Stimulated activated CD4-positive, alpha-beta T cell treated with anti-CD3 and anti-CD28 coated beads, Interleukin-12 subunit alpha, Interleukin-12 subunit beta, amount 100 ng/mL, for 24 hours (primary cell): ENCODE measurements around the gene ADAMTS4.

Experiments
- DNase-seq, 2 experiments: peaks; one replicate each; pipeline ENCODE4 v3.0.0-alpha.2; 2020; ENCODE audit warnings: low read depth in 2 of 2

The ADAMTS4 gene

GRCh38 chr1:161196521-161197451 lies 2.1 kb downstream of the ADAMTS4 start:
- no peak for DNase-seq

GRCh38 chr1:161196111-161196510 lies 2.7 kb downstream of the ADAMTS4 start:
- DNase-seq, result no peak

- no peak for DNase-seq
Observed at GRCh38 chr1:161195171-161195570, 3.7 kb downstream of the ADAMTS4 start.

GRCh38 chr1:161193561-161194235 lies 5.2 kb downstream of the ADAMTS4 start:
- no peak for DNase-seq

- peak in 1 of 2 experiments; percentile 41 for DNase-seq
Observed at GRCh38 chr1:161192476-161193465, 6.1 kb downstream of the ADAMTS4 start.

GRCh38 chr1:161191971-161192370 lies 6.9 kb downstream of the ADAMTS4 start:
- DNase-seq, result no peak

- no peak for DNase-seq
Observed at GRCh38 chr1:161190962-161191521, 7.8 kb downstream of the ADAMTS4 start.

- DNase-seq, result no peak
Observed at GRCh38 chr1:161189036-161189435, 9.8 kb downstream of the ADAMTS4 start.

GRCh38 chr1:161188381-161188780 lies 10.5 kb downstream of the ADAMTS4 start:
- no peak for DNase-seq

GRCh38 chr1:161187311-161187710 lies 11.5 kb downstream of the ADAMTS4 start:
- DNase-seq, result no peak

- DNase-seq, result no peak
Observed at GRCh38 chr1:161185732-161186311, 13.0 kb downstream of the ADAMTS4 start.

GRCh38 chr1:161185282-161185682 lies 13.6 kb downstream of the ADAMTS4 start:
- DNase-seq, result peak in 1 of 2 experiments; percentile 41

- peak in 1 of 2 experiments; percentile 53 for DNase-seq
Observed at GRCh38 chr1:161182214-161182613, 16.6 kb downstream of the ADAMTS4 start.

- DNase-seq, result no peak
Observed at GRCh38 chr1:161180639-161181038, 18.2 kb downstream of the ADAMTS4 start.

- DNase-seq, result no peak
Observed at GRCh38 chr1:161179698-161180097, 19.2 kb downstream of the ADAMTS4 start.

- no peak for DNase-seq
Observed at GRCh38 chr1:161177936-161178244, 21.0 kb downstream of the ADAMTS4 start.

GRCh38 chr1:161177112-161177935 lies 21.5 kb downstream of the ADAMTS4 start, which contains the start of gene B4GALT3:
B4GALT3 (minus strand) TSS chr1:161177507; CDS start chr1:161176060, 1,447 bp downstream.
- peak; percentile 93 to 98 for DNase-seq

- DNase-seq, result no peak
Observed at GRCh38 chr1:161176468-161177111, 22.3 kb downstream of the ADAMTS4 start.

- no peak for DNase-seq
Observed at GRCh38 chr1:161175771-161176453, 22.9 kb downstream of the ADAMTS4 start.
